Smooth muscle cell (in vitro differentiated cells): Measurements from ENCODE around the gene LIMK1. TPM values are rescaled to one million over a fixed set of nuclear protein-coding genes. Genes with fewer than 3 reads are reported as not detected.

Source experiments
- DNase-seq: peaks from one replicate; lab custom pipeline; 2025; ENCODE audit not compliant: unreplicated experiment; lab: John Stamatoyannopoulos, UW
- H2AFZ ChIP-seq: fragments of 200-600 bp; sonication (generic); 2 replicates; pipeline ENCODE4 v1.6.0; 2016; ENCODE audit warnings: antibody characterized with exemption, low read depth, mild to moderate bottlenecking
- H3F3A ChIP-seq: fragments of 200-600 bp; sonication (generic); 2 replicates; pipeline ENCODE4 v1.6.0; 2017; ENCODE audit warnings: antibody characterized with exemption, low read depth
- H3K27ac ChIP-seq: fragments of 200-600 bp; sonication (generic); 2 replicates; pipeline ENCODE4 v1.5.1; 2016; ENCODE audit warnings: low read depth, mild to moderate bottlenecking
- H3K27me3 ChIP-seq: fragments of 200-600 bp; sonication (generic); 2 replicates; pipeline ENCODE4 v1.6.1; 2016; ENCODE audit warnings: low read depth, mild to moderate bottlenecking
- H3K36me3 ChIP-seq: fragments of 200-600 bp; sonication (generic); 2 replicates; pipeline ENCODE4 v1.5.1; 2016; ENCODE audit warnings: low read depth
- H3K4me1 ChIP-seq: fragments of 200-600 bp; sonication (generic); 2 replicates; pipeline ENCODE4 v1.5.1; 2016; ENCODE audit warnings: low read depth
- H3K4me2 ChIP-seq: fragments of 200-600 bp; sonication (generic); 2 replicates; pipeline ENCODE4 v1.6.0; 2016; ENCODE audit warnings: mild to moderate bottlenecking
- H3K4me3 ChIP-seq: fragments of 200-600 bp; sonication (generic); 2 replicates; pipeline ENCODE4 v1.5.1; 2016; ENCODE audit warnings: mild to moderate bottlenecking
- H3K79me2 ChIP-seq: fragments of 200-600 bp; sonication (generic); 2 replicates; pipeline ENCODE4 v1.6.0; 2016; ENCODE audit warnings: low read depth, mild to moderate bottlenecking
- H3K9ac ChIP-seq: fragments of 200-600 bp; sonication (generic); 2 replicates; pipeline ENCODE4 v1.6.0; 2016; ENCODE audit warnings: low read depth
- H3K9me3 ChIP-seq: fragments of 200-600 bp; sonication (generic); replicated peaks from 2 replicates; pipeline ENCODE4 v1.5.1; 2016; ENCODE audit warnings: low read depth
- H4K20me1 ChIP-seq: fragments of 200-600 bp; sonication (generic); 2 replicates; pipeline ENCODE4 v1.6.0; 2016; ENCODE audit warnings: low read depth
- CTCF ChIP-seq: fragments of 200-600 bp; sonication (generic); IDR thresholded peaks from 2 replicates; pipeline ENCODE4 v1.5.1; 2017; ENCODE audit warnings: borderline replicate concordance, mild to moderate bottlenecking, antibody characterized with exemption; ENCODE audit not compliant: insufficient read depth, poor library complexity, severe bottlenecking
- WGBS: methylation state at CpG from one replicate; pipeline ENCODE4 v1.1.7; 2016; ENCODE audit warnings: low lambda C conversion rate; 5-methylcytosine and 5-hydroxymethylcytosine counted together
- polyA plus RNA-seq: library from polyadenylated mRNA; unstranded; fragments of >200 nt; fragmentation: Nextera tagmentation; extraction: Ambion mirVana; gene quantifications from 2 replicates; pipeline ENCODE4 v1.2.1, GENCODE V29; 2016
- total RNA-seq: library from RNA; depleted of rRNA; stranded (reverse); fragments of >200 nt; gene quantifications from 2 replicates; pipeline ENCODE4 v1.2.3, GENCODE V29; 2014

The LIMK1 gene
- total and polyA plus RNA-seq, 2 experiments from 2014 or later: 23.6 to 29.2 TPM

- Histone ChIP-seq H3K36me3 (no peaks in the 10 kb centered on the region), H3K4me1 (no peaks in the 10 kb centered on the region), H4K20me1 (no peaks in the 10 kb centered on the region), H3K4me3 (no peak overlapping the region), H3K79me2 (no peaks in the 10 kb centered on the region), H3K9me3 (no peaks in the 10 kb centered on the region), H2AFZ (no peak overlapping the region), H3K27ac (no peak overlapping the region), H3F3A (no peaks in the 10 kb centered on the region), H3K9ac (no peak overlapping the region), H3K27me3 (no peaks in the 10 kb centered on the region), H3K4me2 (no peak overlapping the region)
- no peak for TF ChIP-seq CTCF
- WGBS: 95% methylated on average over 16 of the region's 16 CpGs
- no peak for DNase-seq
Measured at GRCh38 chr7:74069086-74069541, 14.5 kb upstream of the LIMK1 start.

DNA sequence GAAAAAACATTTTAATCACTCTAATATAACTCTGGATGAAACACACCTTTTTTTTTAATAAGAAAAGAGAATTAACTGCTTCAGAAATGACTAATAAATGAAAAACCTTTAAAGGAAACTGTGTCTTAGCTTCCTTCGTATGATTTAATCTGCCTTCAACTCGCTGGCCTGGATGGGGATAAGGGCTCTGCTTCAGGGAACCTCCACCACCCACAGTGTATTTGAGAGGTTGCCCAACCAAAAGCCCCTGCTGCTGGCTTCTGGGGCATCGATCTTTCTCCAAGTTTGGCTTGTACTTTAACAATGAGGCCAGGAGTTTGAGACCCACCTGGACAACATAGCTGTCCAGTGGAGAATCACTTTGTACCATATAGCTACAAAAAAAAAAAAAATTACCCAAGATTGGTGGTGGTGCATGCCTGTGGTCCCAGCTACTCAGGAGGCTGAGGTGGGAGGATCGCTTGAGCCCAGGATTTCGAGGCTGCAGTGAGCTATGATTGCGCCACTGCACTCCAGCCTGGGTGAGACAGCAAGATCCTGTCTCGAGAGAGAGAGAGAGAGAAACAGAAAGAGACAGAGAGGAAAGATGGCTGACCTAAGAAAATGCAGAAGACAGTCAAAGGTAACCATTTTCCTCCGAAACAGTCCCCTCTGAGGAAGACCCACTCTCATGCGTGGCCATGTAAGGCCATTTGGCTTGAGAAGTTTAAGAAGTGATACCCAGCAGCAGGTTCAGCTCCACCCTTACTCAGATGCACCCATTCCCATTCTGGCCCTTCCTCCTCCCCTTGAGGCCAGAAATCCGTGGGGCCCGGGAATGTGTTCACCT, 13.6 kb upstream of the LIMK1 start:
- Histone ChIP-seq H3F3A (no peaks in the 10 kb centered on the region), H3K4me2 (no peak overlapping the region), H3K36me3 (no peaks in the 10 kb centered on the region), H3K4me3 (no peak overlapping the region), H3K27me3 (no peaks in the 10 kb centered on the region), H3K27ac (no peak overlapping the region), H3K9ac (no peak overlapping the region), H3K4me1 (no peaks in the 10 kb centered on the region), H2AFZ (no peak overlapping the region), H3K79me2 (no peaks in the 10 kb centered on the region), H3K9me3 (no peaks in the 10 kb centered on the region), H4K20me1 (no peaks in the 10 kb centered on the region)
- 80% methylated on average over 11 of the region's 11 CpGs for WGBS
- no peak for DNase-seq
- TF ChIP-seq CTCF: no peak

DNA sequence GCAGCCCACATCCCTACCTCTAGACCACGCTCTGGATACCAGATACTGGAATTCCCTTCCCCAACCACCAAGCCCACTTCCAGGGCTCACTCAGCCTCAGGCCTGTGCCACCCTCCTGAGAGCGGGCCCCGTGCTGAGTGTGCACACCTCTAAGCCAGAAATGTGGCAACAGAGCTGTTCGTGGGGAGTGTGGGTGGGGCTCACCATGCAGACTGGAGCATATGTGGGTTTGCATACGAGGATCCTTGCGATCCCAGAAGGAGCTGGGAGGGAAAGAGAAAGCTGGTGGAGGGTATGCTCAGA, 13.0 kb upstream of the LIMK1 start:
- Histone ChIP-seq H3K4me1 (no peaks in the 10 kb centered on the region), H3K9me3 (no peaks in the 10 kb centered on the region), H3F3A (no peaks in the 10 kb centered on the region), H3K27me3 (no peaks in the 10 kb centered on the region), H3K4me3 (no peak overlapping the region), H3K27ac (no peak overlapping the region), H3K36me3 (no peaks in the 10 kb centered on the region), H4K20me1 (no peaks in the 10 kb centered on the region), H3K4me2 (no peak overlapping the region), H2AFZ (no peak overlapping the region), H3K9ac (no peak overlapping the region), H3K79me2 (no peaks in the 10 kb centered on the region)
- TF ChIP-seq CTCF: no peak
- 73% methylated on average over 6 of the region's 6 CpGs for WGBS
- DNase-seq: no peak

- no peak overlapping the region for H3K4me2 ChIP-seq
- no peaks in the 10 kb centered on the region for H3K36me3 ChIP-seq
- H4K20me1 ChIP-seq: no peaks in the 10 kb centered on the region
- no peak overlapping the region for H3K4me3 ChIP-seq
- no peaks in the 10 kb centered on the region for H3K79me2 ChIP-seq
- H3F3A ChIP-seq: no peaks in the 10 kb centered on the region
- 98% methylated on average over 3 of the region's 3 CpGs for WGBS
- no peak overlapping the region for H2AFZ ChIP-seq
- no peaks in the 10 kb centered on the region for H3K27me3 ChIP-seq
- H3K27ac ChIP-seq: no peak overlapping the region
- DNase-seq: no peak
- no peak for TF ChIP-seq CTCF
- H3K9me3 ChIP-seq: no peaks in the 10 kb centered on the region
- H3K4me1 ChIP-seq: no peaks in the 10 kb centered on the region
- H3K9ac ChIP-seq: no peak overlapping the region
Measured at GRCh38 chr7:74071121-74071520, 12.5 kb upstream of the LIMK1 start.
